SIG-M5 treated with dmso at 0.1 percent for 504 hours (cell line): ENCODE results near the gene SLC35F6.
"Not testable (repeated sequence)": the region's sequence is repeated elsewhere in the genome, so short reads cannot be mapped to it uniquely, and the experiment has no call there.

Source experiments
- DNase-seq: peaks from one replicate; lab custom pipeline; 2025; ENCODE audit not compliant: unreplicated experiment; lab: John Stamatoyannopoulos, UW

SLC35F6 gene

GRCh38 chr2:26730549-26731344 lies 33.3 kb upstream of the SLC35F6 start:
- no peak for DNase-seq

DNA sequence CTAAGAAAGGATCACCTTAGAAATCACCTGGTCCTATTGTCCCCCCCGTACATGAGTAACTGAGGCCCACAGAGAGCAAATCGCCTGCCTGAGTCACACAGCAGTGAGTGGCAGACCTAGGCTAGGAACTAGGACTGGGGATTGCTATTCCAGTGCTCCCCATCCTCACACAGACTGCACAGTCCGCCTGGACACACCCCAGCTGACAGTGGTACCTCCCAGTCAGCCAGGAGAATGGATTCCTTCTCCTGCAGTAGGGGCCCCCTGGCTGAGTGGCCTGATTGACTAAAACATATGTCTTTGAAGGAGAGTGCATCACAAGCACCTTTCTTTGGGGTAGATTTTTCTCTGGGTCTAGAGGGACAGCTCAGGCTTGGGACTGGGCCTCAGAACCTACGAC lies 32.4 kb upstream of the SLC35F6 start:
- DNase-seq: no peak

GRCh38 chr2:26732446-26732845 lies 31.6 kb upstream of the SLC35F6 start:
- DNase-seq: no peak

DNA sequence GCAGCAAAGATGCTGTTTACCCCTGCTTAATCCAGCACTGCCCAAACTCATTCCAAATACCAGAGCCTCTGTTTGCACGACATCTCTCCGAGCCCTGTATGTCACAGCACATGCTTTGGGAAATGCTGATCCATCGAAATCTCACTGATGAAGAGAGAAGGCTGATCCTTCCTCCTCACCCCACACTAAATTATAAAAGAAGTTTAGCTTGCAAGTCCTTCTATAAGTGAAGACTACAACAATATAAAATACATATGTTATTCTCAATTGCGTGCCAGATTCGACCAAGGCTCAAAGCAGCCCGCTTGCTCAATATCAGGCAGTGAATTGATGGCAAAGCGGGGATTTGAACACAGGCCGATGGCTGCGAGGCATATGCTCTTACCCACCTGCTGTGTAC lies 30.7 kb upstream of the SLC35F6 start:
- DNase-seq: no peak

DNA sequence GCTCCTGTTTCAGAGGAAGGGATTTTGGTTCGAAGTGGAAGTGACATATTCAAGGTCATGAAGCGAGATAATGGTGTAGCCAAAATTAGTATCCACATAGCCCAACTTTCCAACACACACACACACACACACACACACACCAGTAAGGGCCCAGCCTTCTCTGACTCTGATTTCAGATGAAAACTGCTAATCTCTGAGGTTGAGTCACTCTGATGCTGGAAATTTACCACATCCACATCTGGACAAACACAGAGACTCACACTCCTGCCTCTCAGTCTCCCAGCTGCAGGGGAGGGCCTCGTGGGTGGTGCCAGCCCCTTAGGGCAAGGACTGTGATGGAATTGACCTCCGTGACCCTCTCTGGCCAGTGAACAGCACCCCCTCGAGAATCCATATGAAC lies 29.0 kb upstream of the SLC35F6 start:
- no peak for DNase-seq

- no peak for DNase-seq
Observed at GRCh38 chr2:26735883-26736588, 28.0 kb upstream of the SLC35F6 start.

- DNase-seq: no peak
Observed at GRCh38 chr2:26737221-26737620, 26.9 kb upstream of the SLC35F6 start.

DNA sequence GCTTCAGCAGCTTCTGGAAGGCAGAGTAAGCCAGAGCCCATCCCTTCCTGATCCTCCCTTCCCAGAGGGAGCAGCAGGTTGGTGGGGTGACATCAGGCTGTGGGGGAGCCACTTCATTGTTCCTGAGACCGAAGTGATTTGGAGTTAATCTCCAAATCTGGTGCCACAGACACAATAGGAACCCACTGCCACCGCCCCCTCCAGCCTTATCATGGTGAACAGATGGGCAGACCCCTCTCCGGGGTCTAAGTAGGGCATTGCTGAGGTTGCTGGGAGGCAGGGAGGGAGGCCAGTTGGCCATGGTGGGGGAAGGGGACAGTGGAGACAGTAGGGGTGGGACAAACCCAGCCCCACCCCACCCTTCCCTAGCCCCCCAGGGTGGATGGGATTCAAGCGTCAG lies 25.6 kb upstream of the SLC35F6 start:
- DNase-seq: no peak

- DNase-seq: no peak
Observed at GRCh38 chr2:26739514-26739913, 24.6 kb upstream of the SLC35F6 start.

- no peak for DNase-seq
Observed at GRCh38 chr2:26740346-26740745, 23.7 kb upstream of the SLC35F6 start.

DNA sequence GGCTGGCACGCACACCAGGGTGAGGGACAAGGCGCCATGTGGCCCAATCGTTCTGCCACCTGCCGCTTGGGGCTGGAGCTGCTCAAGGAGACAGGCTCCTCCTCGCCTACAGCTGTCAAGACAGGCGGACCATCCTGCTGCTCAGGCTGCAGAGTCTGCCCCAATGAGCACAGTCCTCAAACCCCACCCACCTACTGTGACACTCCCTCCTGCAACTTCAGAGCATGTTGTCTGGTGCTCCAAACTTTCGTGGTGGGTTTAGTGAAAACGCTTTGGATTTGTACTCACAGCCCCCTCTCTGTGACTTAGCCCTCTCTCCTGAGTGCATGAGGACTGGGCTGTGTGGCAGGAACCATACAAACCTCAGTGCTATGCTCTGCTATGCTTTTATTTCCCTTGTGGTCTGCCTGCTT lies 23.2 kb upstream of the SLC35F6 start:
- DNase-seq: no peak

GRCh38 chr2:26742048-26742770 lies 21.9 kb upstream of the SLC35F6 start:
- no peak for DNase-seq

- no peak for DNase-seq
Observed at GRCh38 chr2:26743852-26744251, 20.2 kb upstream of the SLC35F6 start.

GRCh38 chr2:26744953-26745352 lies 19.1 kb upstream of the SLC35F6 start:
- no peak for DNase-seq

DNA sequence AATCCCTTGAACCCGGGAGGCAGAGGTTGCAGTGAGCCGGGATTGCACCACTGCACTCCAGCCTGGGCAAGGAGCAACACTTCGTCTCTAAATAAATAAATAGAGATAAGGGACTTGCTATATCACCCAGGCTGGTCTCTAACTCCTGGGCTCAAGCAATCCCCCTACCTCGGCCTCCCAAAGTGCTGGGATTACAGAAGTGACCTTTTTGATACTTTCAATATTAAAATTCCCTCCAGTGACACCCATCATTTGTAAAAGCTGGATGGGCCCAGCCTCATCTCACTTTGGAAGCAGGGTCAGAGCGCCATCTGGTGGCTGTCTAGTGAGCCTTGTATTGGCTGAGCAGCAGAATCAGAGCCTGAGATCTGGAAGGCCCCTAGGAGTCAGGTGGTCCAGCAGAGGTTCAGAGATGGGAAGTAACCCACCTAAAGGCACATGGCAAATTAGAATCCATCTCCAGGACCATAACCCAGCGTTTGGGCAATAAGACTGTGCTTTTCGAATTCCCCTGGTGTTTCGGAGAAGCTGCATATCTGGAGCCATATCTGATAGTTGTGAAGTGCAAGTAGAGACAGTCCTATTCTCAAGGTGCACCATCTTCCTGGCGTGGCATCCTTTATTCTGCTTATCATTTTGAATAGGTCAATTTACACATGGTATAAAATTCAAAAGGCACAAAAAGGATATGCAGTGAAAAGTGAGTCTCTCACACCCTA lies 18.3 kb upstream of the SLC35F6 start:
- DNase-seq: peak; percentile 66

GRCh38 chr2:26746934-26747333 lies 17.1 kb upstream of the SLC35F6 start:
- DNase-seq: no peak

DNA sequence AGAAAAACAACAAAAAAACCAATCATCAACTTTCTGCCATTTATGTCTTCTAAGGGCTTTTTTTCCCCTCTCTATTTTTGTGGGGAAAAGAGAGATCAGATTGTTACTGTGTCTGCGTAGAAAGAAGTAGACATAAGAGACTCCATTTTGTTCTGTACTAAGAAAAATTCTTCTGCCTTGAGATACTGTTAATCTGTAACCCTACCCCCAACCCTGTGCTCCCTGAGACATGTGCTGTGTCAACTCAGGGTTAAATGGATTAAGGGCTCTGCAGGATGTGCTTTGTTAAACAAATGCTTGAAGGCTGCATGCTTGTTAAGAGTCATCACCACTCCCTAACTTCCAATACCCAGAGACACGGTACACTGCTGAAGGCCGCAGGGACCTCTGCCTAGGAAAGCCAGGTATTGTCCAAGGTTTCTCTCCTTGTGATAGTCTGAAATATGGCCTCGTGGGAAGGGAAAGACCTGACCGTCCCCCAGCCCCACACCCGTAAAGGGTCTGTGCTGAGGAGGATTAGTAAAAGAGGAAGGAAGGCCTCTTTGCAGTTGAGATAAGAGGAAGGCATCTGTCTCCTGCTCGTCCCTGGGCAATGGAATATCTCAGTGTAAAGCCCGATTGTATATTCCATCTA lies 14.2 kb upstream of the SLC35F6 start:
- DNase-seq: not testable (repeated sequence)

GRCh38 chr2:26750467-26750866 lies 13.6 kb upstream of the SLC35F6 start:
- DNase-seq: not testable (repeated sequence)

GRCh38 chr2:26752656-26753055 lies 11.4 kb upstream of the SLC35F6 start:
- no peak for DNase-seq

DNA sequence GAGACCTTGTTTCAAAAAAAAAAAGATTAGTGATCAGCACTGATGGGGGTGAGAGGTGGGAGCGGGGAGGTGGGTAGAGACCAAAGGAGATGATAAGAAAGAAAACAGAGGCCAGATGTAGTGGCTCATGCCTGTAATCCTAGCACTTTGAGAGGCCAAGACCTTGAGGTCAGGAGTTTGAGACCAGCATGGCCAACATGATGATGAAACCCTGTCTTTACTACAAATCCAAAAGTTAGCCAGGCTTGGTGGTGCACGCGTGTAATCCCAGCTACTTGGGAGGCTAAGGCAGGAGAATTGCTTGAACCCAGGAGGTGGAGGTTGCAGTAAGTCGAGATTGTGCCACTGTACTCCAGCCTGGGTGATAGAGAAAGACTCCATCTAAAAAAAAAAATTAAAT lies 9.5 kb upstream of the SLC35F6 start:
- DNase-seq: no peak
